Activated naive CD4-positive, alpha-beta T cell treated with anti-CD3 and anti-CD28 coated beads, Interleukin-2, amount 50 U/mL, for 16 hours (primary cell): ENCODE results near the gene NR3C2.

Experiments
- DNase-seq: peaks from one replicate; pipeline ENCODE4 v3.0.0-alpha.2; 2020

NR3C2 gene

GRCh38 chr4:148255344-148255720 is 186.9 kb downstream of the NR3C2 start:
- no peak for DNase-seq

- no peak for DNase-seq
Observed at GRCh38 chr4:148254621-148255343, 187.4 kb downstream of the NR3C2 start.

GRCh38 chr4:148253768-148254167 is 188.4 kb downstream of the NR3C2 start:
- DNase-seq: no peak

GRCh38 chr4:148248824-148249223 is 193.4 kb downstream of the NR3C2 start:
- DNase-seq: no peak

- DNase-seq: no peak
Observed at GRCh38 chr4:148245015-148245414, 197.2 kb downstream of the NR3C2 start.

- no peak for DNase-seq
Observed at GRCh38 chr4:148243837-148244236, 198.4 kb downstream of the NR3C2 start.

- DNase-seq: no peak
Observed at GRCh38 chr4:148240241-148240640, 202.0 kb downstream of the NR3C2 start.

- no peak for DNase-seq
Observed at GRCh38 chr4:148239494-148239985, 202.7 kb downstream of the NR3C2 start.

- no peak for DNase-seq
Observed at GRCh38 chr4:148238811-148239493, 203.3 kb downstream of the NR3C2 start.

- DNase-seq: no peak
Observed at GRCh38 chr4:148238086-148238485, 204.1 kb downstream of the NR3C2 start.

- DNase-seq: no peak
Observed at GRCh38 chr4:148235809-148236208, 206.4 kb downstream of the NR3C2 start.

GRCh38 chr4:148229798-148230197 is 212.4 kb downstream of the NR3C2 start:
- no peak for DNase-seq

GRCh38 chr4:148229028-148229427 is 213.2 kb downstream of the NR3C2 start:
- DNase-seq: no peak

GRCh38 chr4:148227147-148227546 is 215.1 kb downstream of the NR3C2 start:
- DNase-seq: no peak

- no peak for DNase-seq
Observed at GRCh38 chr4:148226341-148226740, 215.9 kb downstream of the NR3C2 start.

GRCh38 chr4:148225639-148226038 is 216.6 kb downstream of the NR3C2 start:
- no peak for DNase-seq

GRCh38 chr4:148224476-148224875 is 217.7 kb downstream of the NR3C2 start:
- DNase-seq: no peak

GRCh38 chr4:148222991-148223660 is 219.1 kb downstream of the NR3C2 start:
- DNase-seq: no peak

GRCh38 chr4:148216866-148217814 is 225.1 kb downstream of the NR3C2 start:
- DNase-seq: no peak

- DNase-seq: no peak
Observed at GRCh38 chr4:148216321-148216720, 225.9 kb downstream of the NR3C2 start.

GRCh38 chr4:148215202-148215601 is 227.0 kb downstream of the NR3C2 start:
- no peak for DNase-seq

GRCh38 chr4:148214529-148215166 is 227.6 kb downstream of the NR3C2 start:
- DNase-seq: no peak
